Activated CD4-positive, alpha-beta T cell treated with anti-CD3 and anti-CD28 coated beads, Interleukin-2, amount 50 U/mL, for 48 hours (primary cell): ENCODE data around the gene EIF1AD.
"Not testable (repeated sequence)": the region's sequence is repeated elsewhere in the genome, so short reads cannot be mapped to it uniquely, and the experiment has no call there.

Experiments
- DNase-seq, 2 experiments: peaks; one replicate each; pipeline ENCODE4 v3.0.0-alpha.2; 2020

EIF1AD gene

GRCh38 chr11:66020618-66021357, 18.8 kb upstream of the EIF1AD start:
- DNase-seq, result peak in 1 of 2 experiments; percentile 36

GRCh38 chr11:66020212-66020611, 18.3 kb upstream of the EIF1AD start:
- DNase-seq, result no peak

GRCh38 chr11:66017321-66017720, 15.4 kb upstream of the EIF1AD start:
- DNase-seq, result no peak

- DNase-seq, result no peak
Measured at GRCh38 chr11:66016793-66017177, 14.8 kb upstream of the EIF1AD start.

DNA sequence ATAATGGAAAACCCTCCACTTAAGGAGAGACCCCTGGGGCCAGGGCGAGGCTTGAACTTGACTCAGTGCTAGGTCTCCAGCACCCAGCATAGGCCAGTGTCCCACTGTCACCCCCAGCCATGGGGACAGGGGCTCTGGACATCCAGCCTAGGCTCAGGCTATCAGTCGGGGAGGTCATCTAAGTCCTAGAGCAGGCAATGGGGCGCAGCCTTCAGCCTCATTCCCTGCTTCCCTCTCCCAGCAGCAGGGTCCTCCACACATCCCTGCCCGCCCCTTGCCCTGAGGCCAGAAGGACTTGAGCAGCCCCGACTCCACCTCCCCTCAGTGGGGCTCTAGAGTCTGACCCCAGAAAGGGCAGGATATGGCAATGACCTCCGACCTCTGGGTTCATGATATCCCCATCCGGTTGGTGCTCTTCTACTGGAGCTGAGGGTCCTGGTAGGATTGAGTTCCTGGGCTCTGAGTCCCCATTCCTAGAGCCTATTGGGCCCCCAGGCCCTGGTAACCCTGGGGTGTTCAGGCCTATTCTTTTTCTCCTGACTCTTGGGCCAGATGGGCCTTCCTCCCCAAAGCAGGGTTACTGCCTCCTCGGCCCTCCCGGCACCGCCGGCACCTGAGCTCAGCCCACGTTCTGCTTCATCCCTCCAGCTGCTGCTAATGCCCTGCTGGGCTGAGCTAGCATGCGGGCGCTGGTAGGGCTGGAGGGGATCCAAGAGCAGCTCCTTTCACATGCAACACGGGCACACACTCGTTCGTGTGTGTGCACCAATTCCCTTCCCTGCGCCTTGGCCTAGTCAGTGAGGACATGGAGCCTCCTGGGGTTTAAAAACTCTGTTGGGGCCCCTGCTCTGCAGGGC, 14.2 kb upstream of the EIF1AD start:
- DNase-seq, result no peak

GRCh38 chr11:66015454-66015881, 13.5 kb upstream of the EIF1AD start:
- no peak for DNase-seq

- no peak for DNase-seq
Measured at GRCh38 chr11:66014804-66015453, 13.0 kb upstream of the EIF1AD start.

DNA sequence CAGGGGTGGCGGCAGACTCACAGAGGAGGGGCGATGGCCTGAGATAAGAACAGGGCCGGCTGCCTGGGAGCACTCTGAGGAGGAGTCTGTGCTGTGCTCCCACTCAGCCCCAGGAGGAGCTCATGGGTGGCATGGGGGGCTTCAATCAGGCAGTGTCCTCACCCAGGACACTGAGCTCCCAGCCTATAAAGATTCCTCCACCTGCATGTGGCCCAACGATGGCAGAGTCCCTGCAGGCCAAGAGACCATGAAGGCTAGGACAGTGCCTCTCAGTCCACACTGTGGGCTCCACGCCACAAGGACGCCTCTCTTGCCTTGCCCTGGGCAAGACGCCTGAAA, 11.8 kb upstream of the EIF1AD start:
- DNase-seq, result no peak

DNA sequence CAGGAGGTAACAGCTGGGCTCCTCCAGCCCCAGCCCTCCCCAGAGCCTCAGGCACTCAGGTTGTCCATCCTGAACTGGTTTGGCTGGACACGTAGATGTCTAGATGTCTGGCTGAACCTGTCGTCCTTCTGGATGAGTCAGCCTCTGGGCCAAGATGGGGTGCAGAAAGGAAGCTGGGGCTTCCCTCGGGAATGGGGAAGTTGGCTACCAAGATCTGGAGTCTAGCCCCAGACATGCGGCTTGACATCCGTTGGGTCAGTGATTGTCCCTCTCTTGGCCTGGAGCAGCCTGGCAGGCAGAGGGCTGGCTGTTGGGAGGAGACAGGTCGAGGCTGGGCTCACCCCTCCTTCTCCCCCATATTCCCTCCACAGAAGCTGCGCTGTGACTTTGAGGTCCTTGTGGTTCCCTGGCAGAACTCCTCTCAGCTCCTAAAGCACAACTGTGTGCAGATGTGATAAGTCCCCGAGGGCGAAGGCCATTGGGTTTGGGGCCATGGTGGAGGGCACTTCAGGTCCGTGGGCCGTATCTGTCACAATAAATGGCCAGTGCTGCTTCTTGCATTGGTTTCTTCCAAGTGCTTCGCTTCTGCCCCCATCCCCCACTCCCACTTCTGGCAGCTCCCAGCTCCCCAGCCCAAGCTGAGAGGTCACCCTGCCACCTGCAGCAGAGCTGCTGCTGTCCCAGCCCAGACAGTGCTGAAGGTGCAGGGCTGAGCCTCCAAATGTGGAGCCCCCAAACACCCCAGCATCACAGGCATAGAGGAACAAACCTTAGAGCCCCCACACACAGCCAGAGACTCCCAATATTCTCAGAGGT, 11.2 kb upstream of the EIF1AD start:
- no peak for DNase-seq

DNA sequence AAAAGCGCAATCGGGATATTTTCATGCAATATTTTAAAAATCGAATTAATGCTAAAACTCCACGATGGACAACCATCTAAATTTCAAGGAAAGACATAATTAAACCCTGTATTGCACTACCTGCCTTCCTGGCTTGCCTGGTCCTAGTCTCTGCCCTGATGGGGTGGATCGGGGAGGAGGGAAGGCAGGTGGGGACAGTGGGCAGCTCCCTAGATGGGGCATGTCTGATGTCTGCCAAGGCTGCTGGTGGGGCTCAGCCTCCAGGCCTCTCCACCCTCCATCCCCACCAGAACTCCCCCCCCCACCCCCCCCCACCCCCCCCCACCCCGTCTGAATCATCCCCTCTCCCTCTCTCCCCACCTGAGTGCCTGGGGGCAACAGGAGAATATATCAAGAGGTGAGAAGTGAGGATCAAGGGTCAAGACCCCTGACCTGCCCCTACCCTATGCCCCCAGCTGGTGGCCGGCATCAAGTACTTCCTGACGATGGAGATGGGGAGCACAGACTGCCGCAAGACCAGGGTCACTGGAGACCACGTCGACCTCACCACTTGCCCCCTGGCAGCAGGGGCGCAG, 10.5 kb upstream of the EIF1AD start:
- no peak for DNase-seq

- no peak for DNase-seq
Measured at GRCh38 chr11:66011785-66012303, 9.9 kb upstream of the EIF1AD start, which contains the start of gene CST6. Gene CST6 (plus strand): TSS chr11:66012008. CDS start chr11:66012045, 37 bp downstream.

DNA sequence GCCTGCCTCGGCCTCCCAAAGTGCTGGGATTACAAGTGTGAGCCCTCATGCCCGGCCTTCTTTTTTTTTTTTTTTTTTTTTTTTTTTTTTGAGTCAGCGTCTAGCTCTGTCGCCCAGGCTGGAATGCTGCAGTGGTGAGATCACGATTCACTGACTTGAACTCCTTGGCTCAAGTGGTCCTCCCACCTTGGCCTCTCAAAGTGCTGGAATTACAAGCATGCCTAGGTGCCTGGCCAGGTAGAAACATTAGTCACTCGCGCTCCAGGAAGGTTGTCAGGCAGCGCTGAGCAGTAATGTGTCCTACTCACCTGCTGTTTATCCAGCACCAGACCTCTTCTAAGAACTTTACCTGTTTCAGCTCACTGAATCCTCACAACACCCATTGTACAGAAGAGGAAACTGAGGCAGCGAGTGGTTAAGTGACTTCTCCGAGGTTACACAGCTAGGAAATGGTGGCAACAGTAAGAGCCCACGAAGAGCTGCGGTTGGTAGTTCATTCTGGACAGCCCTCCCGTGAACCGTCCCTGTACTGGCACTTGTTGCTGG, 9.4 kb upstream of the EIF1AD start:
- no peak for DNase-seq

GRCh38 chr11:66010036-66010435, 8.1 kb upstream of the EIF1AD start:
- not testable (repeated sequence) for DNase-seq

- DNase-seq, result no peak
Measured at GRCh38 chr11:66008468-66009101, 6.6 kb upstream of the EIF1AD start.

DNA sequence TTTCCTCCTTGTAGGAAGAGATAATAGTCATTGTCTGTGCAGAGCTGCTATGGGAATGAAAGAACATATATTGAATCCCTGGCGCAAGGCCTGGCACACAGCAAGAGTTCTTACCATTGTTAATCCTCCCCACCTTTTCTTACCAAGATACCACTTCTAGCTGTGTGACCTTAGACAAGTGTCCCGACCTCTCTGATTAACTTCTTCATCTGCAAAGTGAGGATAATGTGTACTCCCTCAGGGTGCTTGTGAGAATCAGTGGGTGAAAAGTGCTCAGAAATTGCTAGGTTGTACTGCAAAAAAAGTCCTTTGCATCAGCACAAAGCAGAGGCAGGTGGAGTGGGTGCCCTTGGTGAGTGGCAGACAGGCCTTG, 6.1 kb upstream of the EIF1AD start:
- DNase-seq, result no peak

- no peak for DNase-seq
Measured at GRCh38 chr11:66007201-66007634, 5.3 kb upstream of the EIF1AD start.

GRCh38 chr11:66006891-66007176, 4.9 kb upstream of the EIF1AD start:
- DNase-seq, result no peak

DNA sequence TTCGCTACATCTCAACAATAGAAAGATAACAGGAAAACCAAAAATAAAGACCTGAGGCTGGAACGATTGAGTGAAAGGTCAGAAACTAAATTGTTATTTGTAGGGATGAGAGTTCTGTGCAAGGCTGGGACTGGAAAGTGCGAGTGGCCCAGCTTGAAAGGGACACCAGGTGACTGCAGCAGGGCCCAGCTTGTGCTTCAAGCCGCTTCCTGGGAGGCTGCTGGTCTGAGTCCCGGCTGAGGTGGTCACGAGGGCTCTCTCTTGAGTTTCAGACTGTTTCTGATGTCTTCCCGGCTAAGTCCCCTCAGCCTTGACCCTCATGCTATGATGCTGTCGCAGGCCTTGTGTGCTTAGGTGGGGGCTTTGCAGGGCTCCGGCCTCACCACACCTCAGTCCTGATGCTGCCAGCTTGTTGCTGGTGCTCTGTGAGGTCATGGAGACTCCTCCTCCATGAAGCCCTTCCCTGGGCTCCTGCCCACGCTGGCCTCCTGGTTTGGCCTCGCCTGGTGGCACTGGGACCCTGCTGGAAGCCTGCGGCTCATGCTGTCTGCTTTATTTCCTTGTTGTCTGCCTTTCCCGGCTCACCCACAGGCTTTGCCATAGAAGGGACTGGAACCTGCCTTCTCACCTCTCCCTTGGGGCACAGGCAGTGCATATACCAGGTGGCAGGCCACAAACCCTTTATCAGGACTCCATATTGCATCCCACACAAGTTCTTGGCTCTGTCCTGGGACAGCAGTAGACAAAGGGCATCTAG, 4.4 kb upstream of the EIF1AD start:
- no peak for DNase-seq

- DNase-seq, result no peak
Measured at GRCh38 chr11:66004186-66004585, 2.2 kb upstream of the EIF1AD start.

DNA sequence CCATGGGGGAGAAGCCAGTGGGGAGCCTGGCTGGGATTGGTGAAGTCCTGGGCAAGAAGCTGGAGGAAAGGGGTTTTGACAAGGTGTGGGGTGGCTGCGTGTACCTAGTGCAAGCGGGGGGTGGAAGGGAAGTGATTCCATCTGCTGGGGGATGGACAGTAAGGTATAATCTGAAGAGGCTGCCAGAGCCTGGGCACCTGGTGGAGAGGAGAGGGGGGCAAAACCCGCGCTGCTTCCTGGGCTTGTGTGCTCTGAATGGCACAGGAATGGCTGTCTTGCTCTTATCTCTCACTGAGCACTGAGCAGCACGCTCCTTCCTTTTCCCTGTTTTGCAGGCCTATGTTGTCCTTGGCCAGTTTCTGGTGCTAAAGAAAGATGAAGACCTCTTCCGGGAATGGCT, 1.3 kb upstream of the EIF1AD start:
- DNase-seq, result no peak
